WTC11 (cell line): ENCODE measurements around the gene MTA1. TPM values are rescaled to one million over a fixed set of nuclear protein-coding genes. Genes with fewer than 3 reads are reported as not detected.

Experiments used
- ATAC-seq: fragments of 200-7000 bp; cut with Tn5 transposase; 2 replicates; pipeline ENCODE4 v1.10.0; 2021; ENCODE audit warnings: mild to moderate bottlenecking, moderate library complexity
- CTCF ChIA-PET: fragments of 300-600 bp; sonication (Branson Sonifier 250); formaldehyde crosslinking; loops from one replicate; lab custom pipeline; 2021; ENCODE audit warnings: antibody characterized with exemption; lab: Charles Lee
- POLR2A ChIA-PET: fragments of 350-600 bp; sonication (Branson Sonifier 250); formaldehyde crosslinking; loops from one replicate; lab custom pipeline; 2021; ENCODE audit warnings: antibody characterized with exemption; lab: Charles Lee
- DNase-seq: peaks from one replicate; pipeline ENCODE4 v3.0.0; 2021; ENCODE audit warnings: low spot score
- H3K27ac Mint-ChIP-seq: 2 replicates; pipeline ENCODE4 v1.8.0; 2021; ENCODE audit warnings: mixed read lengths
- H3K27me3 Mint-ChIP-seq: 2 replicates; pipeline ENCODE4 v1.8.0; 2021; ENCODE audit warnings: low read depth, mild to moderate bottlenecking, moderate library complexity, mixed read lengths
- H3K36me3 Mint-ChIP-seq: 2 replicates; pipeline ENCODE4 v1.8.0; 2021; ENCODE audit warnings: mixed read lengths
- H3K4me1 Mint-ChIP-seq: 2 replicates; pipeline ENCODE4 v1.8.0; 2022; ENCODE audit warnings: mixed read lengths
- H3K4me3 Mint-ChIP-seq: 2 replicates; pipeline ENCODE4 v1.8.0; 2021; ENCODE audit warnings: mild to moderate bottlenecking, moderate library complexity, mixed read lengths
- H3K9me3 Mint-ChIP-seq: 2 replicates; pipeline ENCODE4 v1.8.0; 2021; ENCODE audit warnings: mixed read lengths
- CREM ChIP-seq: sonication (generic); formaldehyde crosslinking; IDR thresholded peaks from 2 replicates; pipeline ENCODE4 v1.8.1; 2022; ENCODE audit warnings: mild to moderate bottlenecking, missing genetic modification reagents, moderate library complexity
- FOXK1 ChIP-seq: sonication (generic); formaldehyde crosslinking; IDR thresholded peaks from 2 replicates; pipeline ENCODE4 v1.8.0; 2022; ENCODE audit warnings: mild to moderate bottlenecking, moderate library complexity, missing genetic modification reagents
- GRHL2 ChIP-seq: fragments of 250-450 bp; sonication (Bioruptor Pico); IDR thresholded peaks from 2 replicates; pipeline ENCODE4 v1.8.0; 2022; ENCODE audit warnings: mild to moderate bottlenecking, moderate library complexity; ENCODE audit not compliant: insufficient replicate concordance, severe bottlenecking
- GTF2I ChIP-seq: fragments of 250-450 bp; sonication (Bioruptor Pico); conservative IDR thresholded peaks from 2 replicates; pipeline ENCODE4 v1.4.0; 2021; ENCODE audit warnings: mild to moderate bottlenecking
- JAZF1 ChIP-seq: fragments of 250-450 bp; sonication (Bioruptor Pico); IDR thresholded peaks from 2 replicates; pipeline ENCODE4 v1.9.0; 2021; ENCODE audit warnings: moderate library complexity, mild to moderate bottlenecking, inconsistent platforms
- NFATC4 ChIP-seq: fragments of 250-450 bp; sonication (Bioruptor Pico); IDR thresholded peaks from 2 replicates; pipeline ENCODE4 v1.9.0; 2021; ENCODE audit warnings: mild to moderate bottlenecking
- NFYB ChIP-seq: sonication (generic); formaldehyde crosslinking; conservative IDR thresholded peaks from 2 replicates; pipeline ENCODE4 v1.8.0; 2022; ENCODE audit warnings: low read depth, missing genetic modification reagents
- OVOL2 ChIP-seq: fragments of 250-450 bp; sonication (Bioruptor Pico); IDR thresholded peaks from 2 replicates; pipeline ENCODE4 v1.9.0; 2021; ENCODE audit warnings: mild to moderate bottlenecking, borderline replicate concordance
- RELA ChIP-seq: sonication (generic); formaldehyde crosslinking; IDR thresholded peaks from 2 replicates; pipeline ENCODE4 v1.8.1; 2022; ENCODE audit warnings: missing genetic modification reagents, mild to moderate bottlenecking, borderline replicate concordance
- TP53 ChIP-seq: sonication (generic); formaldehyde crosslinking; IDR thresholded peaks from 2 replicates; pipeline ENCODE4 v1.8.1; 2023; ENCODE audit warnings: mild to moderate bottlenecking, missing genetic modification reagents
- ZNF416 ChIP-seq: fragments of 250-450 bp; sonication (Bioruptor Pico); IDR thresholded peaks from 2 replicates; pipeline ENCODE4 v1.9.0; 2021; ENCODE audit warnings: mild to moderate bottlenecking, inconsistent platforms
- ZNF423 ChIP-seq: fragments of 250-450 bp; sonication (Bioruptor Pico); IDR thresholded peaks from 2 replicates; pipeline ENCODE4 v2.1.2; 2022; ENCODE audit warnings: mild to moderate bottlenecking, moderate library complexity
- total RNA-seq: library from RNA; stranded (reverse); gene quantifications from 3 replicates; pipeline ENCODE4 v1.2.3, GENCODE V29; 2021
- TF ChIP-seq, protein P1 (sequence below): sonication (generic); formaldehyde crosslinking; IDR thresholded peaks from 2 replicates; pipeline ENCODE4 v1.8.0; 2022; ENCODE audit warnings: missing genetic modification reagents
- TF ChIP-seq, protein P2 (sequence below): sonication (generic); formaldehyde crosslinking; IDR thresholded peaks from 2 replicates; pipeline ENCODE4 v1.8.1; 2023; ENCODE audit warnings: mild to moderate bottlenecking, missing genetic modification reagents, moderate library complexity
- TF ChIP-seq, protein P3 (sequence below): sonication (generic); formaldehyde crosslinking; IDR thresholded peaks from 2 replicates; pipeline ENCODE4 v1.8.0; 2023; ENCODE audit warnings: missing genetic modification reagents
- TF ChIP-seq, protein P4 (sequence below): sonication (generic); formaldehyde crosslinking; IDR thresholded peaks from 2 replicates; pipeline ENCODE4 v1.8.0; 2023; ENCODE audit warnings: mild to moderate bottlenecking, missing genetic modification reagents
- TF ChIP-seq, protein P5 (sequence below): sonication (generic); formaldehyde crosslinking; IDR thresholded peaks from 2 replicates; pipeline ENCODE4 v1.8.1; 2022; ENCODE audit warnings: missing genetic modification reagents, borderline replicate concordance
- TF ChIP-seq, protein P6 (sequence below): fragments of 250-450 bp; sonication (Bioruptor Pico); IDR thresholded peaks from 2 replicates; pipeline ENCODE4 v1.8.0; 2021; ENCODE audit warnings: mild to moderate bottlenecking
- TF ChIP-seq, protein P7 (sequence below): fragments of 200-600 bp; IDR thresholded peaks from 2 replicates; pipeline ENCODE4 v1.8.0; 2022; ENCODE audit warnings: antibody characterized with exemption

The MTA1 gene
- total RNA-seq, 1 experiment from 2014 or later: 279 TPM

DNA sequence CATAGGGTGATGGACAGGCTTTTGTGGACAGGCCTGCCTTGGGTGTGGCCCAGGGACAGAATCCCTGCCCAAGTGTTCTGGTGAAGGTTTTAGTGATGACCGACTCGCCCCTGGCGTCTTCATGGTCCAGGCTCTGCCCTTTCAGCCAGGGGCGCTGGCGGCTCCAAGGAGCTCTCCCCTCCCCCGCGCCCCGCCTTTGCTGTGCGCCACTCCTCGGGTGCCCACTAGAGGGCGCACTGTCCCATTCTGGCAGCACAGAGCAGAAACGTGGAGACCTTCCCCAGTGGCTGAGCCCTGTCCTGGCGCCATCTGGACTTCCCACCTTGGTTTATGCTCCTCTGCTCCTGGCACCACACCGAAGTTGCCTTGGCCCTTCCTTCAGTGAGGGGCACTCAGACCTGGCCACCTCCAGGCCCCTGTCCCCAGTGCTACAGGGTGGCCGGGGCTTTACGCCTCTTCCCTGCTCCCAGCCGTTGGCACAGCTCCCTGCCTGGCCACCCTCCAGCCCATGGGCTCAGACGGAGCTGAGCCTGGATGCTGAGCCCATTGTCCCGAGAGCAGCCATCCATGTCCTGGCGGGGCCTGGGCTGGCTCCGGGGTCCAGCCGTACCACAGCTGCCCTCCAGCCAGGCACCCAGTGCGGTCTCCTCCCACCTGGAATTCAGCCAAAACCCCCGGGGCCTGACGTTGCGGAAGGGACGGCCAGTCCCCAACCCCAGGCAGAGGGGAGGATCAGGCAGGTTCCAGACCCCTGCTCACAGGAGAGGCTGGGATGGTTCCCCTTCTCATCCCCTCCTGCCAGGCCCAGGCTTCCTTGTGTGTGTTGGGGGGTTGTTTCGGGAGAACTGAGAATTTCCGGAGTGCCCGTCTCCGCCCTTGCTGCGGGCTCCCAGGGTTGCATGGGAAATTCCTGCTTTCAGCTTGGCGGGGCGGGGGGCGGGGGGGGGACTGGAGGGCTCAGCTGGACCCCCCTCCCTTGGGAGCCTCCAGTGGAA lies 61.5 kb downstream of the MTA1 start (continued):
- TF ChIP-seq, protein P1, sequence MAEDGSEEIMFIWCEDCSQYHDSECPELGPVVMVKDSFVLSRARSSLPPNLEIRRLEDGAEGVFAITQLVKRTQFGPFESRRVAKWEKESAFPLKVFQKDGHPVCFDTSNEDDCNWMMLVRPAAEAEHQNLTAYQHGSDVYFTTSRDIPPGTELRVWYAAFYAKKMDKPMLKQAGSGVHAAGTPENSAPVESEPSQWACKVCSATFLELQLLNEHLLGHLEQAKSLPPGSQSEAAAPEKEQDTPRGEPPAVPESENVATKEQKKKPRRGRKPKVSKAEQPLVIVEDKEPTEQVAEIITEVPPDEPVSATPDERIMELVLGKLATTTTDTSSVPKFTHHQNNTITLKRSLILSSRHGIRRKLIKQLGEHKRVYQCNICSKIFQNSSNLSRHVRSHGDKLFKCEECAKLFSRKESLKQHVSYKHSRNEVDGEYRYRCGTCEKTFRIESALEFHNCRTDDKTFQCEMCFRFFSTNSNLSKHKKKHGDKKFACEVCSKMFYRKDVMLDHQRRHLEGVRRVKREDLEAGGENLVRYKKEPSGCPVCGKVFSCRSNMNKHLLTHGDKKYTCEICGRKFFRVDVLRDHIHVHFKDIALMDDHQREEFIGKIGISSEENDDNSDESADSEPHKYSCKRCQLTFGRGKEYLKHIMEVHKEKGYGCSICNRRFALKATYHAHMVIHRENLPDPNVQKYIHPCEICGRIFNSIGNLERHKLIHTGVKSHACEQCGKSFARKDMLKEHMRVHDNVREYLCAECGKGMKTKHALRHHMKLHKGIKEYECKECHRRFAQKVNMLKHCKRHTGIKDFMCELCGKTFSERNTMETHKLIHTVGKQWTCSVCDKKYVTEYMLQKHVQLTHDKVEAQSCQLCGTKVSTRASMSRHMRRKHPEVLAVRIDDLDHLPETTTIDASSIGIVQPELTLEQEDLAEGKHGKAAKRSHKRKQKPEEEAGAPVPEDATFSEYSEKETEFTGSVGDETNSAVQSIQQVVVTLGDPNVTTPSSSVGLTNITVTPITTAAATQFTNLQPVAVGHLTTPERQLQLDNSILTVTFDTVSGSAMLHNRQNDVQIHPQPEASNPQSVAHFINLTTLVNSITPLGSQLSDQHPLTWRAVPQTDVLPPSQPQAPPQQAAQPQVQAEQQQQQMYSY (CRISPR knock-in tag): peak; percentile 47
- TF ChIP-seq, protein P2, sequence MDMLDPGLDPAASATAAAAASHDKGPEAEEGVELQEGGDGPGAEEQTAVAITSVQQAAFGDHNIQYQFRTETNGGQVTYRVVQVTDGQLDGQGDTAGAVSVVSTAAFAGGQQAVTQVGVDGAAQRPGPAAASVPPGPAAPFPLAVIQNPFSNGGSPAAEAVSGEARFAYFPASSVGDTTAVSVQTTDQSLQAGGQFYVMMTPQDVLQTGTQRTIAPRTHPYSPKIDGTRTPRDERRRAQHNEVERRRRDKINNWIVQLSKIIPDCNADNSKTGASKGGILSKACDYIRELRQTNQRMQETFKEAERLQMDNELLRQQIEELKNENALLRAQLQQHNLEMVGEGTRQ: no peak
- TF ChIP-seq, protein P3, sequence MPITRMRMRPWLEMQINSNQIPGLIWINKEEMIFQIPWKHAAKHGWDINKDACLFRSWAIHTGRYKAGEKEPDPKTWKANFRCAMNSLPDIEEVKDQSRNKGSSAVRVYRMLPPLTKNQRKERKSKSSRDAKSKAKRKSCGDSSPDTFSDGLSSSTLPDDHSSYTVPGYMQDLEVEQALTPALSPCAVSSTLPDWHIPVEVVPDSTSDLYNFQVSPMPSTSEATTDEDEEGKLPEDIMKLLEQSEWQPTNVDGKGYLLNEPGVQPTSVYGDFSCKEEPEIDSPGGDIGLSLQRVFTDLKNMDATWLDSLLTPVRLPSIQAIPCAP (CRISPR knock-in tag): no peak
- TF ChIP-seq GTF2I (CRISPR knock-in tag) (no peak), OVOL2 (no peak), TP53 (CRISPR knock-in tag) (0 out of 2 replicates have a peak, but pooled peaks have one; percentile 33), RELA (no peak)
- TF ChIP-seq, protein P4, sequence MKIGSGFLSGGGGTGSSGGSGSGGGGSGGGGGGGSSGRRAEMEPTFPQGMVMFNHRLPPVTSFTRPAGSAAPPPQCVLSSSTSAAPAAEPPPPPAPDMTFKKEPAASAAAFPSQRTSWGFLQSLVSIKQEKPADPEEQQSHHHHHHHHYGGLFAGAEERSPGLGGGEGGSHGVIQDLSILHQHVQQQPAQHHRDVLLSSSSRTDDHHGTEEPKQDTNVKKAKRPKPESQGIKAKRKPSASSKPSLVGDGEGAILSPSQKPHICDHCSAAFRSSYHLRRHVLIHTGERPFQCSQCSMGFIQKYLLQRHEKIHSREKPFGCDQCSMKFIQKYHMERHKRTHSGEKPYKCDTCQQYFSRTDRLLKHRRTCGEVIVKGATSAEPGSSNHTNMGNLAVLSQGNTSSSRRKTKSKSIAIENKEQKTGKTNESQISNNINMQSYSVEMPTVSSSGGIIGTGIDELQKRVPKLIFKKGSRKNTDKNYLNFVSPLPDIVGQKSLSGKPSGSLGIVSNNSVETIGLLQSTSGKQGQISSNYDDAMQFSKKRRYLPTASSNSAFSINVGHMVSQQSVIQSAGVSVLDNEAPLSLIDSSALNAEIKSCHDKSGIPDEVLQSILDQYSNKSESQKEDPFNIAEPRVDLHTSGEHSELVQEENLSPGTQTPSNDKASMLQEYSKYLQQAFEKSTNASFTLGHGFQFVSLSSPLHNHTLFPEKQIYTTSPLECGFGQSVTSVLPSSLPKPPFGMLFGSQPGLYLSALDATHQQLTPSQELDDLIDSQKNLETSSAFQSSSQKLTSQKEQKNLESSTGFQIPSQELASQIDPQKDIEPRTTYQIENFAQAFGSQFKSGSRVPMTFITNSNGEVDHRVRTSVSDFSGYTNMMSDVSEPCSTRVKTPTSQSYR (CRISPR knock-in tag): peak; percentile 66; the same call in 1 of the 2 replicates
- TF ChIP-seq, protein P5, sequence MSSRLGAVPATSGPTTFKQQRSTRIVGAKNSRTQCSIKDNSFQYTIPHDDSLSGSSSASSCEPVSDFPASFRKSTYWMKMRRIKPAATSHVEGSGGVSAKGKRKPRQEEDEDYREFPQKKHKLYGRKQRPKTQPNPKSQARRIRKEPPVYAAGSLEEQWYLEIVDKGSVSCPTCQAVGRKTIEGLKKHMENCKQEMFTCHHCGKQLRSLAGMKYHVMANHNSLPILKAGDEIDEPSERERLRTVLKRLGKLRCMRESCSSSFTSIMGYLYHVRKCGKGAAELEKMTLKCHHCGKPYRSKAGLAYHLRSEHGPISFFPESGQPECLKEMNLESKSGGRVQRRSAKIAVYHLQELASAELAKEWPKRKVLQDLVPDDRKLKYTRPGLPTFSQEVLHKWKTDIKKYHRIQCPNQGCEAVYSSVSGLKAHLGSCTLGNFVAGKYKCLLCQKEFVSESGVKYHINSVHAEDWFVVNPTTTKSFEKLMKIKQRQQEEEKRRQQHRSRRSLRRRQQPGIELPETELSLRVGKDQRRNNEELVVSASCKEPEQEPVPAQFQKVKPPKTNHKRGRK: no peak
- TF ChIP-seq, protein P6, sequence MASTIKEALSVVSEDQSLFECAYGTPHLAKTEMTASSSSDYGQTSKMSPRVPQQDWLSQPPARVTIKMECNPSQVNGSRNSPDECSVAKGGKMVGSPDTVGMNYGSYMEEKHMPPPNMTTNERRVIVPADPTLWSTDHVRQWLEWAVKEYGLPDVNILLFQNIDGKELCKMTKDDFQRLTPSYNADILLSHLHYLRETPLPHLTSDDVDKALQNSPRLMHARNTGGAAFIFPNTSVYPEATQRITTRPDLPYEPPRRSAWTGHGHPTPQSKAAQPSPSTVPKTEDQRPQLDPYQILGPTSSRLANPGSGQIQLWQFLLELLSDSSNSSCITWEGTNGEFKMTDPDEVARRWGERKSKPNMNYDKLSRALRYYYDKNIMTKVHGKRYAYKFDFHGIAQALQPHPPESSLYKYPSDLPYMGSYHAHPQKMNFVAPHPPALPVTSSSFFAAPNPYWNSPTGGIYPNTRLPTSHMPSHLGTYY (CRISPR knock-in tag): no peak

DNA sequence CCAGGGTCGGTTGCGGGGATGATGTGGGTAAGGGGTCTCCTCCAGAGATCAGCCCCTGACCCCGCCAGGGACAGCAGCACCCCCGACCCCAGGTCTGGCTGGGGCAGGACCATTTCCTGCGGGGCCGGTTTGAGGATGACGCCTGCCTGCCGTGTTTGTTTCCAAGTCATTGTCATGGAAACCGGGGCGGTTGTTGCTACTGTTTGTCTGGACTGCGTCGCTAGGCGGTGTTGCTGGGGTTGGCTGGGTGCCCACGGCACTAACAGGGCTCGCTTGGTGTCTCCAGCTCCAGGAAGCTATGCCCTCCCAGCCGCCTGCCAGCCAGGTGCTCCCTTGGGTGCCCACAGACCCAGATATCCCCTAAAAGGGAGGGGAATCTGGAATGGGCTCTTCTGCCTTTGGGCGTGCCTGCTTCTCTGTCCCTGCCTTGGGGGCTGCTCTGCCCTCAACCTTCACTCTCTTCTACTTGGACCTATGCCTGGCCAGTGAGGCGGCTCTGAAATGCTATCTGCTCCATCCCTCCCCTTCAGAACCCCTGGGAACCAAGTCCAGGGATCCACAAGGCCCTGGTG lies 62.3 kb downstream of the MTA1 start:
- Mint-ChIP-seq H3K36me3 (no peaks in the 10 kb centered on the region), H3K27ac (no peak overlapping the region), H3K9me3 (no peaks in the 10 kb centered on the region), H3K27me3 (peaks cover 86% of the 10 kb centered on the region), H3K4me1 (peaks cover 21% of the 10 kb centered on the region), H3K4me3 (peak overlapping the region; percentile 49)
- CTCF ChIA-PET: interaction anchor here (1.0 to 5.1 kb wide), 7 partner anchors 8 to 713 kb away, joined by 3 to 116 read pairs (median 4); no protein-coding TSS in a partner anchor
- TF ChIP-seq FOXK1 (CRISPR knock-in tag) (peak; percentile 67), CREM (CRISPR knock-in tag) (no peak), JAZF1 (CRISPR knock-in tag) (no peak), ZNF416 (CRISPR knock-in tag) (no peak), GRHL2 (CRISPR knock-in tag) (no peak), NFYB (no peak), OVOL2 (no peak), NFATC4 (CRISPR knock-in tag) (no peak), ZNF423 (CRISPR knock-in tag) (peak; percentile 66)
- TF ChIP-seq, protein P5: no peak
- TF ChIP-seq, protein P7, sequence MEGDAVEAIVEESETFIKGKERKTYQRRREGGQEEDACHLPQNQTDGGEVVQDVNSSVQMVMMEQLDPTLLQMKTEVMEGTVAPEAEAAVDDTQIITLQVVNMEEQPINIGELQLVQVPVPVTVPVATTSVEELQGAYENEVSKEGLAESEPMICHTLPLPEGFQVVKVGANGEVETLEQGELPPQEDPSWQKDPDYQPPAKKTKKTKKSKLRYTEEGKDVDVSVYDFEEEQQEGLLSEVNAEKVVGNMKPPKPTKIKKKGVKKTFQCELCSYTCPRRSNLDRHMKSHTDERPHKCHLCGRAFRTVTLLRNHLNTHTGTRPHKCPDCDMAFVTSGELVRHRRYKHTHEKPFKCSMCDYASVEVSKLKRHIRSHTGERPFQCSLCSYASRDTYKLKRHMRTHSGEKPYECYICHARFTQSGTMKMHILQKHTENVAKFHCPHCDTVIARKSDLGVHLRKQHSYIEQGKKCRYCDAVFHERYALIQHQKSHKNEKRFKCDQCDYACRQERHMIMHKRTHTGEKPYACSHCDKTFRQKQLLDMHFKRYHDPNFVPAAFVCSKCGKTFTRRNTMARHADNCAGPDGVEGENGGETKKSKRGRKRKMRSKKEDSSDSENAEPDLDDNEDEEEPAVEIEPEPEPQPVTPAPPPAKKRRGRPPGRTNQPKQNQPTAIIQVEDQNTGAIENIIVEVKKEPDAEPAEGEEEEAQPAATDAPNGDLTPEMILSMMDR: no peak
- ATAC-seq: peak; percentile 15
- POLR2A ChIA-PET: interaction anchor here (1.3 to 1.7 kb wide), 3 partner anchors 10 to 11 kb away, joined by 3 to 6 read pairs (median 3); no protein-coding TSS in a partner anchor
- peak; percentile 84 for DNase-seq
